DMS114 treated with DMSO at 0.1 percent for 48 hours (cell line): ENCODE data around the gene SLC6A2.
"Not testable (repeated sequence)": the region's sequence is repeated elsewhere in the genome, so short reads cannot be mapped to it uniquely, and the experiment has no call there.

Experiments used
- DNase-seq: peaks from one replicate; lab custom pipeline; 2025; ENCODE audit not compliant: unreplicated experiment; lab: John Stamatoyannopoulos, UW

SLC6A2 gene

DNA sequence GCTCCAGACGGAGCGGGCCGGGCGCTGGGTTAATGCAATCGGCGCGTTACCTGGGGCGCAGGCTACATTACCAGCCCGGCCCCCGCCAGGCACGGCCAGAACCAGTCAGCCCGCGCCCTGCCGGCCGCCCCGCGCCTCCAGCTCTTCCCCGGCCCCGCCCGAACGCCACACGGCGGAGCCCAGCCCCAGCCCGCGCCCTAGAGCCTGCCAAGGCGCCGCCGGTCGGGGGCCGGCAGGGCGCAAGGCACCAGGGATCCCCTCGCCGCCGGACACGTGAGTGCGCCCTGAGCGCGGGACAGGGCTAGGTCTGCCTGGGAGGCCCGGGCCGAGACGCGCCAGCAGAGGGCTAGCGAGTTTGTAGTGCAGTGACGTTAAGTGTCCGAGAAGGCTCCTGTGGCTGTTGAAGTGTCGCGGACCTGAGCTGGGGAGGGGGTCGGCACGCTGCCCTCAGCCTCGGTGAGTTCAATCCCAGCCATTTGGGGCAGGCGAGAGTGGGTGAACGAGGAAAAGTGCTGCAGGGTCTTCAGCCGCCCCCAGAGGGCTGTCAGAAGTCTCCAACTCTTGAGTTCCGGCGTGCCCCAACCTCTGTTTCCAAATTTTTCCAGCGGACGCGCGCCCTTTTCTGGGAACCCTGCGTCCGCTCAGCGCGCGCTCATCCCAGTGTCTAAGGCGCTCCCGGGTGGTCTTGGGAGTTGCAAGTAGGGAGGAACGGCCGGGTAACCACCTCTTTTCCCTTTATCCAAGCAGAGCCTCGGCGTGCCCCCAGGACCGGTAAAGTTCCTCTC is at the start of gene SLC6A2:
Gene SLC6A2, plus strand, starts transcription at position 92 of the 785 bp plus-strand sequence. CDS start 707 bp downstream, outside the sequence.
- DNase-seq: peak; percentile 36

DNA sequence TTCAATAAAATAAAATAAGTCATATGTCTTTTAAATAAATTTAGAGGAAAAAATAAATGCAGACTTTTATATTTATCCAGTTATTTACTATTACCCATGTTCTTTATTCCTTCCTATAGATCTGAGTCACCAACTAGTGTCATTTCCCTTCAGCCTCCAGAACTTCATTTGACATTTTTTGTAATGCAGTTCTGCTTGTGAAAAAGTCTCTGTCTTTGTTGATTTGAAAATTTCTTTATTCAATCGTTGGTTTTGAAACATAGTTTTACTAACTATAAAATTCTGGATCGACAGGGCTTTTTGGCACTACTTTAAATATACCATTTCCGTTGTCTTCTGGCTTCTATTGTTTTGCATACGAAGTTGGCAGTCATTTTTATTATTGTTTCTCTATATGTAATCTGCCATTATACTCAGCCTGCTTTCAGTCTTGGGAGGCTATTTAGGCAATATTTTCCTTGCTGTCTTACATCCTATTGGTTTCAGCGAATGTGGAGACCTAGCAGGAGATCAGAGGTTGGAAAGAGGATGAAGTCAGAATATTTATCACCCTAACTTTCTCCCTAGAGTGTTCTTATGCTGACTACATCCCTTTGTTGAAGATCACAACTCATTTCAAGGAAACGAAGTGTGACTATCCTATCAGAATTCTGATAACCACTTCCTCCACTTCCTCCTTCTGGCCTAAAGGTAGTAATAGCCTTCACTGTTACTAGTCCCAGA is 42.0 kb upstream of the SLC6A2 start:
- no peak for DNase-seq

DNA sequence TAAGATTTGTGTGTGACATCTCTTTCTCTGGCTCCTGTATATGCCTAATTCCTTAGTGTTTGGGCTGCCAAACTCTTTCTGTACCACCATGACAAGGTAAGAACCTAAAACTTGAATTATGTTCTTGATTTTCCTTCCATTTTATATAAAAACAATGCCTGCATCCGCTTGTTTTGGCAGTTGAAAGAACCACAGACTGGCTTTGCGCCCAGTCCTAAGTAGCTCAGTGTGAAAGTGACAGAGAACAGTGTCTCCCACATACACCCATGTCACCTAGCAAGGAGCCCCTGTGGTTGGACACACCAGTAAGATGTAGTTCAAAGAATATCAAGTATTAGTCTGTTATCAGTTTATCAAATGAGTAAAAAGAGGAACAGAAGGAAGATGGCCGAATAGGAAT is 40.7 kb upstream of the SLC6A2 start:
- no peak for DNase-seq

DNA sequence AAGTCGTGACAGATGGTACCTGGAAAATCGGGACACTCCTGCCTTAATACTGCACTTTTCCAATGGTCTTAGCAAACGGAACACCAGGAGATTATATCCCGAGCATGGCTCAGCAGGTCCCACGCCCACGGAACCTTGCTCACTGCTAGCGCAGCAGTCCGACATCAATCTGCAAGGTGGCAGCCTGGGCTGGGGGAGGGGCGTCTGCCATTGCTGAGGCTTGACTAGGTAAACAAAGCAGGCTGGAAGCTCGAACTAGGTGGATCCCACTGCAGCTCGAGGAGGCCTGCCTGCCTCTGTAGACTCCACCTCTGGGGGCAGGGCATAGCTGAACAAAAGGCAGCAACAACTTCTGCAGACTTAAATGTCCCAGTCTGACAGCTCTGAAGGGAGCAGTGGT is 40.1 kb upstream of the SLC6A2 start:
- not testable (repeated sequence) for DNase-seq

DNA sequence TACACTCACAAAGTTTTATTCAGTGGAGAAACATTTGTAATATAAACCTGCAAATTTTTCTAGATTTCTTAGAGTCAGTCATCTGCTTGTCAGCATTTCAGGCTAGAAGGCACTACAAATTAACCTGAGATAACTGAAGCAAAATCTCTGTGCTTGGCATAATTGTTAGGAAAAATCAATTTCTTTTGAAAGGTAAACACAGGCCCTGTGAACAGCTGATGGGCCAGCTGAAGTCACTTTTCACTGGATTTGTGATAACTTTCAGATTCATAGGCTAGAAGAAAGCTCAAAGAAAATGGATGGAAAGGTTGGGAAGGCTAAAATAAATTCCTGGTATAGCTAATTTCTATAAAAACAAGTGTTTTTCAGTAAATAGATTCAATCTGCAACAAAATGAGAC is 34.0 kb upstream of the SLC6A2 start:
- DNase-seq: no peak

DNA sequence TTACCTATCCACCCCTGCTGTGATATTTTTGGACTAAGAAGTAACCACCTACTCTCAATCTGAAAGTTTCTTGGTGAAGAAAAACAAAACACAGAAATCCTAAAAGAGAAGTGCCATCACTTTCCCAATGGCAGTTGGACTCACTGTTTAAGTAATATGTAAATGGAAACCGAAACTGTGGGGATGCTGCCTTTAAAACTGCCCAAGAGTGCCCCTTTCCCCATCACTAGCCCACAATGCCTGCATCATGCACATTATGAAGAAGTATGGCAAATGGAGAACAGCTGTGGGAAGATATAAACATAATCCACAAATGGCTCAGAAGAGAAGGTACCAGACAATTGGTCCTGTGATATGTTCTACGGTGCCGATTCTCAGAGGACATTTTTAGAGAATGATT is 33.5 kb upstream of the SLC6A2 start:
- DNase-seq: no peak

DNA sequence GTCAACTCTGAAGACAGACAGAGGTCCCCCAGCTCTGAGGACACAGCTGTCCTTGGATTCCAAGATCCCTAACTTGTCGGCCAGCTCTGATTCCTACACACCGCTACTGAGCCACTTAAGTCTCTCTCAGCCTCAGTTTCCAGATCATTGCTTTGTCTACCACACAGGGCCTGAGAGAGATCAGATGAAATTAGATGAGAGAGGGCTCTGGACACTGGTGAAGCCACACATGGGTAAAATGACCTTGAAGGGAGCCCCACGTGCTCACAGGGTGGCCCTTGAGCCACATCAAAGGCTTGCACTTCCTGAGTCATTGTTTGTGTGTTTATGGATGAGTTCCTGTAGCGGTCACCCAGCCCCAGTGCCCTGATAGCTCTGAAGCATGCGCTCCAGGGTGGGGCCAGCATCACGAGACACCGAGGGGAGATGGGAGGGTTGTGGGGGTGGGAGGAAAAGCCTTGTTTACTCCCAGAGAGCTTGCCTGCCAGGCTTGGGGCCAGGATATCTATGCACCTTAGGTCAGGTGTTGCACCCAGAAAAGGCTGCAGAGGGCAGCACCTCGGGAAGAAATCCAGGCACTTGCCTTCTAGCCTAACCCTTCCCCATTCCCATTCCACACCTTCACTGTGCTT is 32.7 kb upstream of the SLC6A2 start:
- no peak for DNase-seq

DNA sequence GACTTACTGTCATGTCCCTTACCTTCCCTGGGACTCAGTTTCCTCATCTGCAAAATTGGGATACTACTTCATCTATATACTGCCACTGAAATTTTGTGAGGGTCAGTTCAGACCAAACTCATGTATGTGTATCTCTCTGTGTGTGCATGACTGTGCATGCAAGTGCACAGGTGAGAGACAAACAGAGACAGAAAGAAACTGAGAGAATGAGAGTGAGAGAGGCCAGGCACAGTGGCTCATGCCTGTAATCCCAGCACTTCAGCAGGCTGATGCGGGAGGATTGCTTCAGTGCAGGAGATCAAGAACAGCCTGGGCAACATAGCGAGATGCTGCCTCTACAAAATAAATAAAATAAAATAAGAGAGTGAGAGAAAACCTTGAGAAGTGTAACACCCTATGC is 32.1 kb upstream of the SLC6A2 start:
- DNase-seq: no peak

DNA sequence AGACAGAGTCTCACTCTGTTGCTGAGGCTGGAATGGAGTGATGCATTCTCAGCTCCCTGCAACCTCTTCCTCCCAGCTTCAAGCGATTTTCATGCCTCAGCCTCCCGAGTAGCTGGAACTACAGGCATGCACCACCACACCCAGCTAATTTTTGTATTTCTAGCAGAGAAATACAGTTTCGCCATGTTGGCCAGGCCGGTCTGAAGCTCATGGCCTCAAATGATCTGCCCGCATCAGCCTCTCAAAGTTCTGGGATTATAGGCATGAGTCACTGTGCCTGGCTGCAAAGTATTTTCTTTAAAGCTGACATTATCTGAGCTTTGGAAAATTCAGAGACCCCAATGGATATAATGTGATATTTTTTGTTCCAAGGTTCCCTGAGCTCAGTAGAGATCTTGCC is 31.1 kb upstream of the SLC6A2 start:
- no peak for DNase-seq

DNA sequence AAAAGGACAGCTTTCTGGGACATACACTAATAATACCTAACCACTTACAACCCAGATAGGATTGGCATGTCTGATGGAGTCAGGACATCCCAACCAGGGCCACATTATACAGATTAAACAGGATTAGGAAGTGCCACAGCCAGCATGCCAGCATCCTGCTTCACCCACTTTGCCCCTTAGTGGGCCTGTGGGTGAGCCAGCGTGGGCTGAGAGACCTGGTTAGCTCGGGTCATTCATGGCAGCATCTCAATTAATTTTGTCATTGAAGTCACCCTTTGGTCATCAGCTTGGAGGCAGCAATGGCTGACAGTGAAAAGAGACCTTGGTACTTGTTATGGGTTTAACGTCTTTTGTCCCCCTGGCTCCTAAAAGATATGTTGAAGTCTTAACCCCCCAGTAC is 29.9 kb upstream of the SLC6A2 start:
- DNase-seq: no peak

DNA sequence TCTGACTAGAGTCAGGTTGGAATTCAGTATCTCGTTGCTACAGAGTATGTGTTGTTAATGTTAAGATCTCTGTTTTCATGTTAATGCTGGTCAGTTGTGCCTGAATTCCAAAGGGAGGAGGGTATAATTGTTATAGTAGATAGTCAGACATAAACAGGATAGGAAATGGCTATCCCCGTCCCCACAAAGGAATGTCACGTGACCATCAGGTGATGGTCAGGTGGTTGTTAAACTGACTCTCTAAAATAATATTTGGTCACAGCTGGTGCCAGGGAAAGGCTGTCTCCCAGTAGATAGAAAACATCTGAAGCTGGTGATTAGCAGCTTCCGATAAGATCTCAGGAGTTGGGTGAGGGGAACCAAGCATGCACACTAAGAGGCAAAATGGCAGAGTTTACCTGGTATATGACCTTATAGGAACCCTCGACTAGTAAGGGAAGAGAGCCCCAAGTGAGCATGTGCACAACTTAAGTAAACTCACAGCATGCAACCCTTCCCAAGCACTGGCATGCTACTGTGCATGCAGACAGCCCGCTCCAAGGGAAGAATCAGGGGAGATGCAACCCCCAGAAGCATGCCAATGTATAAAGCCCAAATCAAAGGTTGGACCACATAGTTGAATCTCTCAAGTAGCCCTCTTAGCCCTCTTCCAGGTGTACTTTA is 27.4 kb upstream of the SLC6A2 start:
- no peak for DNase-seq

DNA sequence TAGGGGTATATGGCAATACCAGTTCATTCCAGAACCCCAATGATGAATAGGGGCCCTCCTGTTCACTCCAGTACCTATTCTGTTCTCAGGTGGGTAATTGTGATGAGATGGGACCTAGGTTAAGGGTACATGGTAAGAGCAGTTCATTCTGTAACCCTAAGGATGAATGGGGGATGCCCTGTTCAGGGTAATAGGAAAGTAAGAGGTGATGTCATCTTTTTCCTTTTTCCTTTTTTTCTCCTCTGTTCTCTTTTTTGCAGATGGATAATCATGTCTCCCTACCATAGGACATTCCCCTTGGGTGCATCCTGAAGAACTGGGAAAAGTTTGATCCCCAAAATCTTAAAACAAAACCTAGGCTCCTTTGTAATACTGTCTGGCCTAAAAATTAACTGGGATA is 25.0 kb upstream of the SLC6A2 start:
- DNase-seq: no peak

DNA sequence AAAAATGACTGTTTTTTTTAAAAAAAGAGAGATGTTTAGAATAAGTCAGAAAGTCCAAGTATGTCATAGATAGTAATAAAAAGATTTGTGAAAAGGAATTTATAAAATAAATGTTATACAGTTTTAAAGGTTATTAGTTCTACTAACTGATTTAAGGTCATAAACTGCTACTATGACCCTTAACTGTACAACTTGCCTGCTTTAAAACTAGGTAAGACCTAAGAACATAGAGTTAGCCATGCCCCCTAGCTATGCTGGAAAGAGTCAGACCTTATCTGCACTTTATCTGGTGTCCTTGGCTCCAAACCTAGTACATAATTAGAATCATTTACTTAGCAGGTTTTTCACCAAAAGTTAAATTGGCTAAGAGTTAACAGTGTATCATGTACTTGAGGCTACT is 23.5 kb upstream of the SLC6A2 start:
- DNase-seq: no peak

DNA sequence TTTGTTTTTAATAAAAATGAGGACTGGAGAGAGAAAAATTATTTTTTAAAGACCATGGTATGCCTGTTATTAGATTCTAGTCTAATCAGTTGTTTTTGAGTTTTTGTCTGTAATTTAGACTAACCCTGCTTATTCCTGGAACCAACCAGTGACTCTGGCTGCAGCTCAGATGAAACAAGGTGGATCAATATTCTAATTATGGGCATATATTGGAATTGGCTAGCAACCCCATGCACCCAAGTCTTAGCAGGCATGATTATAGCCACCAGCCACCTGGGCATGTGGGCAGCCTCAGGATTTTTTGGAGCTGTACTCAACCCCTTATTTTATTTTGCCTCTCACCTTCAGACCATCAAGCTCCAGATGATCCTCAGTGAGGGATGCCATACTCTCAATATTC is 21.6 kb upstream of the SLC6A2 start:
- DNase-seq: no peak

DNA sequence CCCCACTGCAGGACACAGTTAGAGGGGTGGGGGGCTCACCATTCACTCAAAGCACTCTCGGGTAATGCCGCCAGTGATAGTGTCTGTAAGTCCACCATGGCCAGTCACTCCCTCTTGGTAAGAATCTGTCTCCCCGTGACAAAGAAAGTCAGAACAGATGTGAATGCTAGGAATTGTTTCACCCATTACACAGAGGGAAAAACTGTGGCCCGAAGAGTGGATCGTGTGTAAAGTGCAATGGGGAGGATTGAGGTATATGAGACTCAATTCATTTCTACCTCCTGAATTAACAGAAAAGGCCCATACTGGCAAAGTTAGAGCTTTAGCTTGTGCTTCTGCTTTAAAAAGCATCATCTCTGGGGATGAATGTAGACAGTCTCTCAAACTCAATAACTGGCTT is 17.5 kb upstream of the SLC6A2 start:
- no peak for DNase-seq

DNA sequence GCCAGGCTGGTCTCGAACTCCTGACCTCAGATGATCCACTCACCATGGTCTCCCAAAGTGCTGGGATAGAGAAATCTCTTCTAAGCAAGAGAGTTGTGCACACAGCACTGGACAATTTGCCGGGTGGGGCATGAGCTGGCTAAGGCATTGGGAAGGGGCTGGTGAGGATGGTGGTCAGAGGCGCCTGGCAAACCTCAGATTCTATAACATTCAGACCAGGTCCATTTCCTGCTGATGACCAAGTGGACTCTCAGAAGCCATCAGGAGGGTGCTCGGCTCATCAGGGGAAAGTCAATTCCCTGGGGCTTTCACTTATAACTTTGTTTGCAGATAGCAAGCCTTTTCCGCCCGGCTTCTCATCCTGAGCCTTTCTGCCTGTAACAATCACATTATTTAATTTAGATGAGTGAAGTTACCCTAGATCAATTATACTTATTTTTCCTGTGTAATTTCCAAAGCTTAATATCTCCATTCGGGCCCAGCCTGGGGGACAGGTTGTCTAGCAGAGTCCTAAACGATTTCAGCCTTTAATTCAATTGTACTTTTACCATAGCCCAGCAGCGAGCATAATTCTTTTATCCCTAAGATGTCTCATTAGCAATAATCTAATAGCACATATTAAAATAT is 15.0 kb upstream of the SLC6A2 start:
- DNase-seq: no peak

DNA sequence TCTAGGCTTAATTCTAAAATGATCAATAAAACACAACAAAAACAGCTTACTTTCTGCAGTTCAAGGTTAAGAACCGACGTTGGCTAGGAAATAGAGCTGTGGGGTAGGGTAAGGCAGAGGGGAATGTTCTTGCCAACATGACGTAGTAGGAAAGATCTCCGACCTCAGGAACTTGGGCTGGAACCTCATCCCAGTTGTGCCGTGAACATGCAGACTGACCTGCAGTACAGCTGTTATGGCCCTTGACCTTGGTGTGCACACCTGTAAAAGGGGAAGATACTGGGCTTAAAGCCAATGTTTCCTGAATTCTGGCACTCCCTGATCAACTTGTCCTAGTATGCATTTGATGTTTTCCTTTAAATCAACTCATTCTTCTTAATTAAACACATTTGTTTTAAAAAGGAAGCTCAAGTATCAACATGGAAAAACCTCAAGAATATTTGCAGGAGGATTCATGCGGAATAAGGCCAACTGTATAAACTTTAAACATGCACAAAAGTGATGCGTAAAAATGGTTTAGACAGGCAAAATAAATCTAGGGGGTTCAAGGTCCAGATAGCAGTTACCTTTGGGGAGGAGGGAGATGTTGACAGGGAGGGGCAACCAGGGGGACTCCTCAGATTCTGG is 14.2 kb upstream of the SLC6A2 start:
- no peak for DNase-seq

DNA sequence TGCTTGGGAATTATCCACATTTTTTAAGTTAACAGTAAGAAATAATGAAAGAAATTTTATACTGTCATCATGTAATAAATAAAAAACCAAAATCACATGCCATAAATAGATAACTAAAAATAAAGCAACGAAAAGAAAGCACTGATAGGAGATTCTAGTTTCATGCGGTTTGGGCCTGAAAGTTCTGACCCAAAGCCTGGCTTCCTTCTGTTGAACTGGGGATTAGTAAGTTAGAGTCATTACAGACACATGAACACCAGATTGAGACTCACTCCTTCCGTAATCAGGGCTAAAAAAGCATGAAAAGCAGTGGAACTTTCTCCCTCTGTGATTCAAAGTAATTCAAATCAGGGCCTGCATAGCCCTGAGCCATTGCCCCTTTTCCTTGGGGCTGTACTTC is 13.2 kb upstream of the SLC6A2 start:
- DNase-seq: no peak

DNA sequence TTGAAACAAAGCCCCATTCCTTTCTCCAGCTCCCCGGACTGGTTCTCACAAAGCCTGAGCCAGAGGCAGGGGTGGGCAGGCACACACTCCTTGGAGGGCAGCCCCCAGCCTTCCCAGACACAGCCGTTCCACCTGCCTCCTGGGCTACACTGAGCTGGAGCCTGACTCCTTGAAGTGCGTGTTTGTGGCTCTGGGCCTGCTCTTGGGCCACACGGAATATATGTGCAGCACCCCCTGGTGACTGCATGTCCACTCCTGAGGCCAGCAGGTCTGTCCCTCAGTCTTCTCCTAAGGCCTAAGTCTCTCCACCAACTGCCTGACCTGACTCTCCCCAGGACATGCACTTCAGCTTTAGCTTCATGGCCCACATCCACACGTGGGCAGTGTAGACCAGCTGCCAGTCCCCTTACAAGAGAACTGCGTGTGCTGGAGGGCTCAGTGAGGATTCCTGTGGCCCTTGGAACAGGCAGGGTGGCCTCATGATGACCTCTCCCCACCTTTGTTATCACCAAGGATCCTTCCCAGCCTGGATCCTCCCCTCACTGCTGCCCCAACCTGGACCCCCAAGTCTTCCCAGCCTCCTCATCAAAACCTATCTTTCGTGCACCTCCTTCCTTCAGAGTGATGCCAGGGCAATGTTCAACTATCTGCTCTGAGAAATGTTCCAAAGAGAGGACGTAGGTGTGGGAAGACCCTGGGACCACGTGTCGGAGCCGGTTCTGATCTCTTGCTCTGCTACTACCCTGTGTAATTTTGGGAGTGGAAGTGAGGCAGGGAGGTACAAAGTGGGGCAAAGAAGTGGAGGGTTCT is 12.4 kb upstream of the SLC6A2 start:
- no peak for DNase-seq

DNA sequence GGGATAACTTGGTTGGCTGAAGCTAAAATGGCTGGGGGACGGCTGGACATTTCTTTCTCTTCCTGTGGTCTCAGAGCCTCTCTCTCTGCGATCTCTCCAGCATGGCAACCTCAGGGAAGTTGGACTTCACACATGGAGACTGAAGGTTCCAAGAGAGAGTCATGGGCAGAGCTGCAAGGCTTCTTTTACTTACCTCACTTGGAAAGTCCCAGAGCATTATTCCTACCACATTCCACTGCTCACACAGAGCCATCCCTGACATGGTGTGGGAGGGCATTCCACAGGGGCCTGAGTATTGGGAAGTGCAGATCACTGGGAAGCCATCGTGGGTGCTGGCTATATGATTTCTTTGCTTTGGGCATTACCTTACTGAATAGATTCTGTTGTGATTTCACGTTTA is 9.8 kb upstream of the SLC6A2 start:
- no peak for DNase-seq
